CD8-positive, alpha-beta memory T cell (primary cell): ENCODE measurements around the gene TUBB4B. TPM values are rescaled to one million over a fixed set of nuclear protein-coding genes. Genes with fewer than 3 reads are reported as not detected.
"Not testable (repeated sequence)": the region's sequence is repeated elsewhere in the genome, so short reads cannot be mapped to it uniquely, and the experiment has no call there.

Experiments
- CTCF ChIA-PET: fragments of 350-600 bp; sonication (Branson Sonifier 250); formaldehyde crosslinking; loops from one replicate; lab custom pipeline; 2021; ENCODE audit warnings: antibody characterized with exemption; lab: Charles Lee
- POLR2A ChIA-PET: fragments of 350-600 bp; sonication (Branson Sonifier 250); formaldehyde crosslinking; loops from one replicate; lab custom pipeline; 2021; ENCODE audit warnings: antibody characterized with exemption; lab: Charles Lee
- DNase-seq, 5 donors: peaks; one replicate each; pipeline versions ENCODE4 v3.0.0 to v3.0.0-alpha.2; 2020 to 2022; ENCODE audit warnings: mixed read lengths in 1 of 5
- H3K27ac ChIP-seq: one replicate; pipeline ENCODE4 v1.7.0; 2013; ENCODE audit warnings: low read depth, mild to moderate bottlenecking, low read length, moderate library complexity
- H3K27me3 ChIP-seq: 2 replicates; pipeline ENCODE4 v1.7.0; 2013; ENCODE audit warnings: low read length, mild to moderate bottlenecking; ENCODE audit not compliant: insufficient read depth, poor library complexity, severe bottlenecking
- H3K36me3 ChIP-seq: 2 replicates; pipeline ENCODE4 v1.7.0; 2013; ENCODE audit warnings: mild to moderate bottlenecking, low read length, moderate library complexity; ENCODE audit not compliant: insufficient read depth
- H3K4me1 ChIP-seq: 2 replicates; pipeline ENCODE4 v1.7.0; 2013; ENCODE audit warnings: mild to moderate bottlenecking, low read length, moderate library complexity; ENCODE audit not compliant: insufficient read depth
- H3K4me3 ChIP-seq: 2 replicates; pipeline ENCODE4 v1.7.0; 2013; ENCODE audit warnings: mild to moderate bottlenecking, low read length
- H3K9me3 ChIP-seq: 2 replicates; pipeline ENCODE4 v1.7.0; 2013; ENCODE audit warnings: mild to moderate bottlenecking, low read length
- H3K27ac Mint-ChIP-seq, 8 donors: one replicate each; pipeline ENCODE4 v1.8.0; 2020 to 2021; ENCODE audit warnings: mixed read lengths in 8 of 8, mild to moderate bottlenecking in 6 of 8, inconsistent platforms in 3 of 8, moderate library complexity in 3 of 8
- H3K27me3 Mint-ChIP-seq, 2 donors: one replicate each; pipeline ENCODE4 v1.8.0; 2020 to 2021; ENCODE audit warnings: mixed read lengths in 2 of 2, mild to moderate bottlenecking in 1 of 2, moderate library complexity in 1 of 2
- H3K36me3 Mint-ChIP-seq, 3 donors: one replicate each; pipeline ENCODE4 v1.8.0; 2020 to 2021; ENCODE audit warnings: mixed read lengths in 3 of 3, inconsistent platforms in 1 of 3, mild to moderate bottlenecking in 1 of 3
- H3K4me1 Mint-ChIP-seq, 3 donors: one replicate each; pipeline ENCODE4 v1.8.0; 2020 to 2021; ENCODE audit warnings: mixed read lengths in 3 of 3, inconsistent platforms in 1 of 3, mild to moderate bottlenecking in 1 of 3
- H3K4me3 Mint-ChIP-seq, 7 donors: one replicate each; pipeline ENCODE4 v1.8.0; 2020 to 2021; ENCODE audit warnings: mixed read lengths in 7 of 7, mild to moderate bottlenecking in 6 of 7, moderate library complexity in 4 of 7, inconsistent platforms in 2 of 7
- H3K9me3 Mint-ChIP-seq, 5 donors: one replicate each; pipeline ENCODE4 v1.8.0; 2020 to 2022; ENCODE audit warnings: mixed read lengths in 5 of 5, mild to moderate bottlenecking in 3 of 5, moderate library complexity in 2 of 5, inconsistent platforms in 1 of 5
- polyA plus RNA-seq: library from polyadenylated mRNA; unstranded; fragments of 300-500 nt; fragmentation: Illumina TruSeq; gene quantifications from one replicate; pipeline ENCODE4 v1.2.3, GENCODE V29; 2021
- total RNA-seq, 2 experiments: library from RNA; stranded (reverse); gene quantifications; one replicate each; pipeline ENCODE4 v1.2.3, GENCODE V29; 2021

Gene TUBB4B
- total and polyA plus RNA-seq, 3 experiments from 2014 or later, result 64.6 to 331 (median 322) TPM

DNA sequence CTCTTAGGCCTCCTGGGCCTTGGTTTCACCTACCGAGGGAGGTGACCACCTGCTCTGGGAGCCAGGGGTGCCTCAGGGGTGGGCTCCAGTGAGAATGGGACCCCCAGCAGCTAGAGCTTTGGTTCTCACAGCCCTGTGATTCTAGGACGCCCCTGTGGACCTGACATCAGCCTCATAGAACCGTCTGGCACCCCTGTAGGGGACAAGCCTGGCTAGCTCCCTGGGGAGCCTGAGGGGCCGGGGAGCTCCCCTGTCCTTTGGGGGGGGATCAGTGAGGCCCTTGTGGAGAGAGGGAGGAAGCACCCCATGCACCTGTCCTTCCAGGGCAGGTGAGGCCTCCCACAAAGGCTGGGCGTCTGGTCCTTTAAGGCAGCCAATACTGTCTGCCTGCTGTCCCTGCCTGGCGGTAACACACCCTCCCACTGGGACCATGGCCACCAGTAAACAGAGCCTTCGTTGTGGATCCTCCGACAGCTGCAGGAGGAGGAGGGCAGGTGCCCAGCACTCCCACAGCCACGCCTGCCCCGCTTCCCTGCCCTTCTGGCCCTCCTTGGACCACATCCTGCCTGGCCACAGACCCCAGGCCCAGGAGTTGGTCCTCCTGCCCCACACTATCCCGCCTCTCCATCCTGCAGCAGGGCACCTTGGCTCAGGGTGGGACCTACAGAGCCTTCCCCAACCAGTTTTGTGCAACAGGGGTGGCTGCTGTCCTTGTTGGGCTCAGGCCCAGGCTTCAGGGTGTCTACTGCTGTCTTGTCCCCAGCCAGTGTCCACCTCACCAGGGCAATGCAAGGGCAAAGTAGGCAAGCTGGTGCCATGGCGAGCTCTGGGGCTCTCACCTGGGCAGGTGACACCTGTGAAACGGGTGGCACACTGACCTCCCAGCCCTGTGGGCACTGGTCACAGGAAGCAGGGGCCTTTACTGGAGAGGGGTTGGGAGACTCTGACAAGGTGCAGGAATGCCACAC, 3.0 kb upstream of the TUBB4B start:
- no peak overlapping the region for H3K27ac ChIP-seq
- peak overlapping the region in 2 of 8 donors; percentile 50 to 75 for H3K27ac Mint-ChIP-seq
- peaks cover 15 to 41% (median 15%) of the 10 kb centered on the region in 3 donors for H3K4me1 Mint-ChIP-seq
- no peak for DNase-seq
- no peaks in the 10 kb centered on the region for H3K27me3 ChIP-seq
- peaks cover 4 to 8% of the 10 kb centered on the region in 2 donors for H3K27me3 Mint-ChIP-seq
- peak overlapping the region in 2 of 7 donors; percentile 15 to 59 for H3K4me3 Mint-ChIP-seq
- H3K9me3 Mint-ChIP-seq, result no peaks in the 10 kb centered on the region
- H3K36me3 ChIP-seq, result peaks cover 10% of the 10 kb centered on the region
- POLR2A ChIA-PET, result interaction anchor here (0.6 kb wide), 1 partner anchor 110 kb away, joined by 3 read pairs; no protein-coding TSS in a partner anchor
- peaks cover 0 to 14% (median 3%) of the 10 kb centered on the region in 3 donors for H3K36me3 Mint-ChIP-seq
- peaks cover 22% of the 10 kb centered on the region for H3K4me1 ChIP-seq
- no peak overlapping the region for H3K4me3 ChIP-seq
- no peaks in the 10 kb centered on the region for H3K9me3 ChIP-seq
- CTCF ChIA-PET, result interaction anchor here (0.8 to 2.4 kb wide), 8 partner anchors 9 to 191 kb away, joined by 3 to 18 read pairs (median 6); partner anchors contain the start of genes CYSRT1, MAN1B1, NELFB and NPDC1

DNA sequence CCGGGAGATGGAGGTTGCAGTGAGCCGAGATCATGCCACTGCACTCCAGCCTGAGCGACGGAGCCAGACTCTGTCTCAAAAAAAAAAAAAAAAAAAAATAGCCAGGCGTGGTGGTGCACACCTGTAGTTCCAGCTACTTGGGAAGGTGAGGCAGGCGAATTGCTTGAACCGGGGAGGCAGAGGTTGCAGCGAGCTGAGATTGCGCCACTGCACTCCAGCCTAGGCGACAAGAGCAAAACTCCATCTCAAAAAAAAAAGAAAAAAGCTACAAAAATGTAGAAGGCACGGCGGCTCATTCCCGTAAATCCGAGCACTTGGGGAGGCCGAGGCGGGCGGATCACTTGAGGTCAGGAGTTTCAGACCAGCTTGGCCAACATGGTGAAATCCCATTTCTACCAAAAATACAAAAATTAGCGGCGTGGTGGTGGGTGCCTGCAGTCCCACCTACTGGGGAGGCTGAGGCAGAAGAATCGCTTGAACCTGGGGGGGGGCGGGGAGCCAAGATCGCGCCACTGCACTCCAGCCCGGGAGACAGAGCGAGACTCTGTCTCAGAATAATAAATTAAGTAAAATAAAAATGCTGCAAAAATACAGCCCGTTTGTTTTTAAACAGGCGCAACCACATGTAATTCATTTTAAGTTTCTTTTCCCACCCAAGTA, 1.4 kb upstream of the TUBB4B start:
- H3K4me3 ChIP-seq, result peak overlapping the region; percentile 60
- not testable (repeated sequence) for H3K9me3 Mint-ChIP-seq, H3K27me3 ChIP-seq, DNase-seq, H3K27me3 Mint-ChIP-seq, H3K9me3 ChIP-seq
- H3K27ac Mint-ChIP-seq, result peak overlapping the region in 6 of 8 donors; percentile 33 to 68 (median 56)
- H3K27ac ChIP-seq, result peak overlapping the region; percentile 79
- peaks cover 22% of the 10 kb centered on the region for H3K4me1 ChIP-seq
- CTCF ChIA-PET, result interaction anchor here (0.8 to 4.4 kb wide), 8 partner anchors 9 to 211 kb away, joined by 3 to 43 read pairs (median 6); partner anchors contain the start of genes NELFB, RNF224, SLC34A3 and UAP1L1
- H3K4me1 Mint-ChIP-seq, result peaks cover 15 to 52% (median 17%) of the 10 kb centered on the region in 3 donors
- H3K36me3 ChIP-seq, result peaks cover 10% of the 10 kb centered on the region
- H3K36me3 Mint-ChIP-seq, result peaks cover 0 to 22% (median 5%) of the 10 kb centered on the region in 3 donors
- POLR2A ChIA-PET, result interaction anchor here (0.7 to 3.4 kb wide), 11 partner anchors 16 to 312 kb away, joined by 3 to 83 read pairs (median 6); partner anchors contain the start of genes ANAPC2, MAN1B1, MRPL41 and NELFB
- H3K4me3 Mint-ChIP-seq, result peak overlapping the region; percentile 28 to 88 (median 77)

DNA sequence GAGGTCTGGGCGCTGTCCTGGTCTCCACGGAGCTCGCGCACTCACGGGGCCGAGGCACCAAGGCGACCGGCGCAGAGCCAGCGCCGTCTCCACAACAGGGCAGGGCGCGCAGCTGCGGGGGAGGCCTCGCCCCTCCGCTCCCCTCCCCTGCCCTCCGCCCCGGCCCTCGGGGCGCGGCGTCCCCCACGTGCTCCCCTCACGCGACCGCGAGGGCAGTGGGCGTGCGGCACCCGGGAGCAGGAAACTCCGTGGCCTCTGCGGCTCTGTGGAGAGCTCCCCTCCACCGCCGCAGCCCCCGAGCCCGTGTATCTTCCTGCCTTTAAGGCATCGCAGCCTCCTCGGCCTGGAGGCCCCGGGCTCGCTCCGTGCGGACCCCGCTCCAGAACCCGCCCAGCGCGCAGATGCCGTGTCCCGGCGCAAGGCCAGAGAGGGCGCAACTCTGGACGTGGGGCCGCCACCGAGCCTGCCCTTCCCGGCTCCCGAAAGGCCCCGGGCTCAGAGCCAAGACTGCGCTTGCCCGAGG, 708 bp upstream of the TUBB4B start:
- ChIA-PET CTCF (interaction anchor here (1.0 to 4.4 kb wide), 12 partner anchors 13 to 450 kb away, joined by 3 to 43 read pairs (median 4); partner anchors contain the start of genes ANAPC2, NELFB, RNF224 and SSNA1), POLR2A (interaction anchor here (0.5 to 3.4 kb wide), 20 partner anchors 15 to 440 kb away, joined by 3 to 83 read pairs (median 4); partner anchors contain the start of genes ANAPC2, MAN1B1, MRPL41 and NELFB)
- Histone ChIP-seq H3K9me3 (no peaks in the 10 kb centered on the region), H3K27ac (peak overlapping the region; percentile 79), H3K27me3 (no peaks in the 10 kb centered on the region), H3K4me3 (peak overlapping the region; percentile 60), H3K36me3 (peaks cover 10% of the 10 kb centered on the region), H3K4me1 (peaks cover 22% of the 10 kb centered on the region)
- peak; percentile 60 to 84 (median 80) for DNase-seq
- peaks cover 0 to 22% (median 5%) of the 10 kb centered on the region in 3 donors for H3K36me3 Mint-ChIP-seq
- H3K27ac Mint-ChIP-seq, result peak overlapping the region in 2 of 8 donors; percentile 63 to 78
- peaks cover 0 to 4% of the 10 kb centered on the region in 2 donors for H3K27me3 Mint-ChIP-seq
- H3K4me1 Mint-ChIP-seq, result peaks cover 15 to 52% (median 17%) of the 10 kb centered on the region in 3 donors
- H3K9me3 Mint-ChIP-seq, result no peaks in the 10 kb centered on the region
- H3K4me3 Mint-ChIP-seq, result peak overlapping the region in 6 of 7 donors; percentile 62 to 88 (median 78)

DNA sequence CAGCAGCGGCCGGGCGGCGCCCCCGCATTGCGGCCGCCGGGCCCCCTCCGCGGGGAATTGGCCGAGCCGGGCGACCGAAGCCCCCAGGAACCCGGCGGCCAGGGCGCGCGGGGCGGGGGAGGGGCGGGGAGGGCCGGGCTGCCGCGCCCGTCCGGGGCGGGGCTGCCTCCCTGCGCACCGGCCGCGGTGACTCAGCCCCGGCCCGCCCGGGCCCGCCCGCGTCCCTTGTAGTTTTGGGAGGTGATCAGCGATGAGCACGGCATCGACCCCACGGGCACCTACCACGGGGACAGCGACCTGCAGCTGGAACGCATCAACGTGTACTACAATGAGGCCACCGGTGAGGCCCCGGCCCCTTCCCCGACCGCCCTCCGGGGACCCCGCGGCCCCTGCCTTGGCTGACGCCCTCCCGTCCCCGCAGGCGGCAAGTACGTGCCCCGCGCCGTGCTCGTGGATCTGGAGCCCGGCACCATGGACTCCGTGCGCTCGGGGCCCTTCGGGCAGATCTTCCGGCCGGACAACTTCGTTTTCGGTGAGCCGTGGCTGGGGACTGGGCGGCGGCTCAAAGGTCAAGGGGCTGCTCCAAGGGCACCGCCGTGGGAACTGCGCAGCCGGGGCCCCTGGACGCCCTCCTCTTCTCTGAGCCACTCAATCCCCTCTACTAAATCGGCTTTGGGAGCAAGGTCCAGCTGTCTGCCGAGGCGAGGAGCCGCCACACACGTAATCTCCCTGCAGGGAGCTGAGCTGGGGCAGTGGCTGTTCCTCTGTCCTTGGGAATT, 592 bp downstream of the TUBB4B start:
- peaks cover 0 to 4% of the 10 kb centered on the region in 2 donors for H3K27me3 Mint-ChIP-seq

DNA sequence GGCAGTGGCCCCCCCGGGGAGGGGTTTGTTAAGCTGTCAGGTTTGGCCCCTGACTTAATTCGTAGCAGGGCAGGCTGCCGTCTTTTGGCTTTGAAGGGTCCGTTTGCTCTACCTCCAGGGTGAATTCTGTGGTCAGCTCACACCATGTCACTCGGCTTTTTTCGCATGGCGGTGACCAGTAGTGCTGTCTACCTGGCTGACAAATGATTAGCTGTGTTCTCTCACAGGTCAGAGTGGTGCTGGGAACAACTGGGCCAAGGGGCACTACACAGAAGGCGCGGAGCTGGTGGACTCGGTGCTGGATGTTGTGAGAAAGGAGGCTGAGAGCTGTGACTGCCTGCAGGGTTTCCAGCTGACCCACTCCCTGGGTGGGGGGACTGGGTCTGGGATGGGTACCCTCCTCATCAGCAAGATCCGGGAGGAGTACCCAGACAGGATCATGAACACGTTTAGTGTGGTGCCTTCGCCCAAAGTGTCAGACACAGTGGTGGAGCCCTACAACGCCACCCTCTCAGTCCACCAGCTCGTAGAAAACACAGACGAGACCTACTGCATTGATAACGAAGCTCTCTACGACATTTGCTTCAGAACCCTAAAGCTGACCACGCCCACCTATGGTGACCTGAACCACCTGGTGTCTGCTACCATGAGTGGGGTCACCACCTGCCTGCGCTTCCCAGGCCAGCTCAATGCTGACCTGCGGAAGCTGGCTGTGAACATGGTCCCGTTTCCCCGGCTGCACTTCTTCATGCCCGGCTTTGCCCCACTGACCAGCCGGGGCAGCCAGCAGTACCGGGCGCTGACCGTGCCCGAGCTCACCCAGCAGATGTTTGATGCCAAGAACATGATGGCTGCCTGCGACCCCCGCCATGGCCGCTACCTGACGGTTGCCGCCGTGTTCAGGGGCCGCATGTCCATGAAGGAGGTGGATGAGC, 1.4 kb downstream of the TUBB4B start:
- Mint-ChIP-seq H3K36me3 (peaks cover 0 to 22% (median 5%) of the 10 kb centered on the region in 3 donors), H3K9me3 (no peaks in the 10 kb centered on the region), H3K27me3 (peaks cover 0 to 4% of the 10 kb centered on the region in 2 donors), H3K4me1 (peaks cover 15 to 43% (median 17%) of the 10 kb centered on the region in 3 donors), H3K4me3 (peak overlapping the region; percentile 70 to 88 (median 84)), H3K27ac (peak overlapping the region in 7 of 8 donors; percentile 60 to 83 (median 78))
- POLR2A ChIA-PET, result interaction anchor here (1.4 to 3.4 kb wide), 4 partner anchors 13 to 53 kb away, joined by 6 to 83 read pairs (median 18); partner anchors contain the start of genes NELFB, RNF208 and TPRN
- CTCF ChIA-PET, result interaction anchor here (1.2 to 4.4 kb wide), 6 partner anchors 12 to 196 kb away, joined by 3 to 43 read pairs (median 4); partner anchors contain the start of genes ANAPC2, NELFB, RNF224 and SSNA1
- H3K4me1 ChIP-seq, result peaks cover 10% of the 10 kb centered on the region
- H3K27ac ChIP-seq, result peak overlapping the region; percentile 72
- no peaks in the 10 kb centered on the region for H3K9me3 ChIP-seq
- peak overlapping the region; percentile 46 for H3K4me3 ChIP-seq
- peaks cover 10% of the 10 kb centered on the region for H3K36me3 ChIP-seq
- no peaks in the 10 kb centered on the region for H3K27me3 ChIP-seq
- DNase-seq, result no peak

More for the DNA sequence above, 592 bp downstream of the TUBB4B start:
- Histone ChIP-seq H3K4me3 (peak overlapping the region; percentile 46), H3K36me3 (peaks cover 10% of the 10 kb centered on the region), H3K4me1 (peaks cover 14% of the 10 kb centered on the region), H3K27ac (peak overlapping the region; percentile 72), H3K9me3 (no peaks in the 10 kb centered on the region), H3K27me3 (no peaks in the 10 kb centered on the region)
- ChIA-PET POLR2A (interaction anchor here (1.0 to 3.4 kb wide), 10 partner anchors 14 to 442 kb away, joined by 3 to 83 read pairs (median 11); partner anchors contain the start of genes MAN1B1, NELFB, RNF208 and SAPCD2), CTCF (interaction anchor here (1.0 to 4.4 kb wide), 13 partner anchors 13 to 451 kb away, joined by 3 to 43 read pairs (median 3); partner anchors contain the start of genes ANAPC2, NELFB, RNF224 and SSNA1)
- Mint-ChIP-seq H3K9me3 (no peaks in the 10 kb centered on the region), H3K36me3 (peaks cover 0 to 22% (median 5%) of the 10 kb centered on the region in 3 donors), H3K4me3 (peak overlapping the region; percentile 81 to 88 (median 86)), H3K27ac (peak overlapping the region in 6 of 8 donors; percentile 67 to 94 (median 80)), H3K4me1 (peaks cover 15 to 46% (median 17%) of the 10 kb centered on the region in 3 donors)
- DNase-seq, result peak in 3 of 5 donors; percentile 63 to 82 (median 66)

DNA sequence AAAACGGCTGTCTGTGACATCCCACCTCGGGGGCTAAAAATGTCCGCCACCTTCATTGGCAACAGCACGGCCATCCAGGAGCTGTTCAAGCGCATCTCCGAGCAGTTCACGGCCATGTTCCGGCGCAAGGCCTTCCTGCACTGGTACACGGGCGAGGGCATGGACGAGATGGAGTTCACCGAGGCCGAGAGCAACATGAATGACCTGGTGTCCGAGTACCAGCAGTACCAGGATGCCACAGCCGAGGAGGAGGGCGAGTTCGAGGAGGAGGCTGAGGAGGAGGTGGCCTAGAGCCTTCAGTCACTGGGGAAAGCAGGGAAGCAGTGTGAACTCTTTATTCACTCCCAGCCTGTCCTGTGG, 2.2 kb downstream of the TUBB4B start:
- peak overlapping the region in 6 of 7 donors; percentile 3 to 86 (median 44) for H3K4me3 Mint-ChIP-seq
- H3K4me1 ChIP-seq, result peaks cover 10% of the 10 kb centered on the region
- not testable (repeated sequence) for H3K9me3 Mint-ChIP-seq, H3K27ac ChIP-seq, DNase-seq, H3K27me3 Mint-ChIP-seq, H3K27me3 ChIP-seq, H3K4me3 ChIP-seq, H3K9me3 ChIP-seq
- H3K4me1 Mint-ChIP-seq, result peaks cover 14 to 40% (median 17%) of the 10 kb centered on the region in 3 donors
- POLR2A ChIA-PET, result interaction anchor here (3.4 kb wide), 1 partner anchor 12 kb away, joined by 83 read pairs; the partner anchor contains the start of gene NELFB
- H3K36me3 ChIP-seq, result peaks cover 10% of the 10 kb centered on the region
- peak overlapping the region in 3 of 8 donors; percentile 37 to 75 (median 41) for H3K27ac Mint-ChIP-seq
- peaks cover 0 to 22% (median 5%) of the 10 kb centered on the region in 3 donors for H3K36me3 Mint-ChIP-seq
- CTCF ChIA-PET, result interaction anchor here (1.8 to 4.4 kb wide), 3 partner anchors 11 to 197 kb away, joined by 5 to 43 read pairs (median 14); partner anchors contain the start of genes NELFB and RNF224
